SK-N-SH treated with all-trans-retinoic acid at 6 μM for 48 hours (cell line): ENCODE data around the gene ARRDC4.

Experiments
- ATAC-seq: fragments of 200-7000 bp; cut with Tn5 transposase; 3 replicates; pipeline ENCODE4 v1.9.1; 2020; ENCODE audit warnings: mild to moderate bottlenecking, moderate library complexity
- ARNTL ChIP-seq: fragments of 450-650 bp; formaldehyde crosslinking; IDR thresholded peaks from 2 replicates; pipeline ENCODE4 v1.5.0; 2020; ENCODE audit warnings: low read depth, mild to moderate bottlenecking, moderate library complexity, borderline replicate concordance
- BACH2 ChIP-seq: fragments of 250-450 bp; sonication (Bioruptor Pico); IDR thresholded peaks from 2 replicates; pipeline ENCODE4 v1.9.0; 2021; ENCODE audit warnings: mild to moderate bottlenecking, borderline replicate concordance
- CSDC2 ChIP-seq: fragments of 250-450 bp; sonication (Bioruptor Pico); IDR thresholded peaks from 2 replicates; pipeline ENCODE4 v1.5.0; 2020; ENCODE audit warnings: mild to moderate bottlenecking, moderate library complexity
- ESRRG ChIP-seq: fragments of 250-450 bp; sonication (Bioruptor Pico); IDR thresholded peaks from 2 replicates; pipeline ENCODE4 v1.6.1; 2021; ENCODE audit warnings: mild to moderate bottlenecking
- GLIS3 ChIP-seq: fragments of 250-450 bp; sonication (Bioruptor Pico); IDR thresholded peaks from 2 replicates; pipeline ENCODE4 v1.5.0; 2020; ENCODE audit warnings: mild to moderate bottlenecking, moderate library complexity
- ISL1 ChIP-seq: fragments of 250-450 bp; sonication (Bioruptor Pico); IDR thresholded peaks from 2 replicates; pipeline ENCODE4 v2.1.2; 2022; ENCODE audit warnings: mild to moderate bottlenecking, moderate library complexity
- OSR1 ChIP-seq: fragments of 250-450 bp; sonication (Bioruptor Pico); IDR thresholded peaks from 2 replicates; pipeline ENCODE4 v1.8.0; 2022; ENCODE audit warnings: moderate library complexity, mild to moderate bottlenecking, inconsistent platforms
- PPARA ChIP-seq: fragments of 250-450 bp; sonication (Bioruptor Pico); IDR thresholded peaks from 2 replicates; pipeline ENCODE4 v1.5.0; 2020; ENCODE audit warnings: mild to moderate bottlenecking, borderline replicate concordance
- RARB ChIP-seq: fragments of 250-450 bp; sonication (Bioruptor Pico); IDR thresholded peaks from 2 replicates; pipeline ENCODE4 v1.8.0; 2021; ENCODE audit warnings: mild to moderate bottlenecking, moderate library complexity
- SNAI2 ChIP-seq: fragments of 250-450 bp; sonication (Bioruptor Pico); IDR thresholded peaks from 2 replicates; pipeline ENCODE4 v1.5.0; 2020; ENCODE audit warnings: mild to moderate bottlenecking, moderate library complexity
- TCF4 ChIP-seq: fragments of 250-450 bp; sonication (Bioruptor Pico); IDR thresholded peaks from 2 replicates; pipeline ENCODE4 v1.8.0; 2021; ENCODE audit warnings: mild to moderate bottlenecking, moderate library complexity, borderline replicate concordance
- ZFP3 ChIP-seq: fragments of 250-450 bp; sonication (Bioruptor Pico); IDR thresholded peaks from 2 replicates; pipeline ENCODE4 v1.5.0; 2020; ENCODE audit warnings: mild to moderate bottlenecking, moderate library complexity
- ZFP30 ChIP-seq: fragments of 450-650 bp; formaldehyde crosslinking; IDR thresholded peaks from 2 replicates; pipeline ENCODE4 v1.5.0; 2022; ENCODE audit warnings: mild to moderate bottlenecking, moderate library complexity
- ZNF565 ChIP-seq: fragments of 450-650 bp; formaldehyde crosslinking; conservative IDR thresholded peaks from 2 replicates; pipeline ENCODE4 v1.5.0; 2020; ENCODE audit warnings: low read depth, mild to moderate bottlenecking, moderate library complexity
- ZNF70 ChIP-seq: fragments of 450-650 bp; formaldehyde crosslinking; IDR thresholded peaks from 2 replicates; pipeline ENCODE4 v1.5.0; 2020; ENCODE audit warnings: mild to moderate bottlenecking, moderate library complexity
- ZNF8 ChIP-seq: fragments of 450-650 bp; formaldehyde crosslinking; IDR thresholded peaks from 2 replicates; pipeline ENCODE4 v1.5.0; 2020; ENCODE audit warnings: mild to moderate bottlenecking, moderate library complexity
- TF ChIP-seq, protein P1 (sequence below): fragments of 250-450 bp; sonication (Bioruptor Pico); IDR thresholded peaks from 2 replicates; pipeline ENCODE4 v1.5.1; 2021; ENCODE audit warnings: mild to moderate bottlenecking, moderate library complexity
- TF ChIP-seq, protein P2 (sequence below): fragments of 250-450 bp; sonication (Bioruptor Pico); IDR thresholded peaks from 2 replicates; pipeline ENCODE4 v1.5.1; 2020; ENCODE audit warnings: low read depth, mild to moderate bottlenecking, moderate library complexity
- TF ChIP-seq, protein P3 (sequence below): fragments of 250-450 bp; sonication (Bioruptor Pico); IDR thresholded peaks from 2 replicates; pipeline ENCODE4 v1.5.0; 2020; ENCODE audit warnings: mild to moderate bottlenecking, moderate library complexity
- TF ChIP-seq, protein P4 (sequence below): fragments of 250-450 bp; sonication (Bioruptor Pico); IDR thresholded peaks from 2 replicates; pipeline ENCODE4 v1.8.0; 2021; ENCODE audit warnings: low read depth, mild to moderate bottlenecking, moderate library complexity, borderline replicate concordance

The ARRDC4 gene

DNA sequence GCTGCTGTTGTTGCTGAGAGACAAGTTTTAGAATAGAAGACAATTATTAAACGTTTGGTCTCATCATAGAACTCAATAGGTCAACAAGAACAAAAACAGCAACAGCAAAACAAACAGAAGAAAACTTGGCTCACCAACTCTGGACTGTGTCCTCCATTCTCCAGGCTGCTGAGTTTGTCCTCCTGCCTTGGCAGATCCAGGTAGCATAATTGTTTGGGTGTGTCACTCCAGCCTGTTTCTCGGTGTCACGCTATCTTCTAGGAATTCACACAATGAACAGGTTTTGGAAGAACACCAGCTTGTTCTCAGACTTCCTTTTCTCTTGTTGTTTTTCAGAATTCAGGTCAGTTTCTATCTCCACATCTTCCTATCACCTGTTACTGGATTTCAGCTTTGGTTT is 34.7 kb downstream of the ARRDC4 start:
- ATAC-seq: no peak
- TF ChIP-seq, protein P1, sequence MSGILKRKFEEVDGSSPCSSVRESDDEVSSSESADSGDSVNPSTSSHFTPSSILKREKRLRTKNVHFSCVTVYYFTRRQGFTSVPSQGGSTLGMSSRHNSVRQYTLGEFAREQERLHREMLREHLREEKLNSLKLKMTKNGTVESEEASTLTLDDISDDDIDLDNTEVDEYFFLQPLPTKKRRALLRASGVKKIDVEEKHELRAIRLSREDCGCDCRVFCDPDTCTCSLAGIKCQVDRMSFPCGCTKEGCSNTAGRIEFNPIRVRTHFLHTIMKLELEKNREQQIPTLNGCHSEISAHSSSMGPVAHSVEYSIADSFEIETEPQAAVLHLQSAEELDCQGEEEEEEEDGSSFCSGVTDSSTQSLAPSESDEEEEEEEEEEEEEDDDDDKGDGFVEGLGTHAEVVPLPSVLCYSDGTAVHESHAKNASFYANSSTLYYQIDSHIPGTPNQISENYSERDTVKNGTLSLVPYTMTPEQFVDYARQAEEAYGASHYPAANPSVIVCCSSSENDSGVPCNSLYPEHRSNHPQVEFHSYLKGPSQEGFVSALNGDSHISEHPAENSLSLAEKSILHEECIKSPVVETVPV (CRISPR knock-in tag): no peak
- no peak for TF ChIP-seq PPARA (CRISPR knock-in tag)
- no peak for TF ChIP-seq RARB (CRISPR knock-in tag)
- no peak for TF ChIP-seq CSDC2 (CRISPR knock-in tag)
- TF ChIP-seq, protein P2, sequence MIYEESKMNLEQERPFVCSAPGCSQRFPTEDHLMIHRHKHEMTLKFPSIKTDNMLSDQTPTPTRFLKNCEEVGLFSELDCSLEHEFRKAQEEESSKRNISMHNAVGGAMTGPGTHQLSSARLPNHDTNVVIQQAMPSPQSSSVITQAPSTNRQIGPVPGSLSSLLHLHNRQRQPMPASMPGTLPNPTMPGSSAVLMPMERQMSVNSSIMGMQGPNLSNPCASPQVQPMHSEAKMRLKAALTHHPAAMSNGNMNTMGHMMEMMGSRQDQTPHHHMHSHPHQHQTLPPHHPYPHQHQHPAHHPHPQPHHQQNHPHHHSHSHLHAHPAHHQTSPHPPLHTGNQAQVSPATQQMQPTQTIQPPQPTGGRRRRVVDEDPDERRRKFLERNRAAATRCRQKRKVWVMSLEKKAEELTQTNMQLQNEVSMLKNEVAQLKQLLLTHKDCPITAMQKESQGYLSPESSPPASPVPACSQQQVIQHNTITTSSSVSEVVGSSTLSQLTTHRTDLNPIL: no peak
- no peak for TF ChIP-seq SNAI2 (CRISPR knock-in tag)
- TF ChIP-seq, protein P3, sequence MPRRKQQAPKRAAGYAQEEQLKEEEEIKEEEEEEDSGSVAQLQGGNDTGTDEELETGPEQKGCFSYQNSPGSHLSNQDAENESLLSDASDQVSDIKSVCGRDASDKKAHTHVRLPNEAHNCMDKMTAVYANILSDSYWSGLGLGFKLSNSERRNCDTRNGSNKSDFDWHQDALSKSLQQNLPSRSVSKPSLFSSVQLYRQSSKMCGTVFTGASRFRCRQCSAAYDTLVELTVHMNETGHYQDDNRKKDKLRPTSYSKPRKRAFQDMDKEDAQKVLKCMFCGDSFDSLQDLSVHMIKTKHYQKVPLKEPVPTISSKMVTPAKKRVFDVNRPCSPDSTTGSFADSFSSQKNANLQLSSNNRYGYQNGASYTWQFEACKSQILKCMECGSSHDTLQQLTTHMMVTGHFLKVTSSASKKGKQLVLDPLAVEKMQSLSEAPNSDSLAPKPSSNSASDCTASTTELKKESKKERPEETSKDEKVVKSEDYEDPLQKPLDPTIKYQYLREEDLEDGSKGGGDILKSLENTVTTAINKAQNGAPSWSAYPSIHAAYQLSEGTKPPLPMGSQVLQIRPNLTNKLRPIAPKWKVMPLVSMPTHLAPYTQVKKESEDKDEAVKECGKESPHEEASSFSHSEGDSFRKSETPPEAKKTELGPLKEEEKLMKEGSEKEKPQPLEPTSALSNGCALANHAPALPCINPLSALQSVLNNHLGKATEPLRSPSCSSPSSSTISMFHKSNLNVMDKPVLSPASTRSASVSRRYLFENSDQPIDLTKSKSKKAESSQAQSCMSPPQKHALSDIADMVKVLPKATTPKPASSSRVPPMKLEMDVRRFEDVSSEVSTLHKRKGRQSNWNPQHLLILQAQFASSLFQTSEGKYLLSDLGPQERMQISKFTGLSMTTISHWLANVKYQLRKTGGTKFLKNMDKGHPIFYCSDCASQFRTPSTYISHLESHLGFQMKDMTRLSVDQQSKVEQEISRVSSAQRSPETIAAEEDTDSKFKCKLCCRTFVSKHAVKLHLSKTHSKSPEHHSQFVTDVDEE: no peak
- TF ChIP-seq OSR1 (CRISPR knock-in tag): no peak
- TF ChIP-seq ZNF565 (CRISPR knock-in tag): no peak
- no peak for TF ChIP-seq ZFP30 (CRISPR knock-in tag)
- no peak for TF ChIP-seq BACH2

DNA sequence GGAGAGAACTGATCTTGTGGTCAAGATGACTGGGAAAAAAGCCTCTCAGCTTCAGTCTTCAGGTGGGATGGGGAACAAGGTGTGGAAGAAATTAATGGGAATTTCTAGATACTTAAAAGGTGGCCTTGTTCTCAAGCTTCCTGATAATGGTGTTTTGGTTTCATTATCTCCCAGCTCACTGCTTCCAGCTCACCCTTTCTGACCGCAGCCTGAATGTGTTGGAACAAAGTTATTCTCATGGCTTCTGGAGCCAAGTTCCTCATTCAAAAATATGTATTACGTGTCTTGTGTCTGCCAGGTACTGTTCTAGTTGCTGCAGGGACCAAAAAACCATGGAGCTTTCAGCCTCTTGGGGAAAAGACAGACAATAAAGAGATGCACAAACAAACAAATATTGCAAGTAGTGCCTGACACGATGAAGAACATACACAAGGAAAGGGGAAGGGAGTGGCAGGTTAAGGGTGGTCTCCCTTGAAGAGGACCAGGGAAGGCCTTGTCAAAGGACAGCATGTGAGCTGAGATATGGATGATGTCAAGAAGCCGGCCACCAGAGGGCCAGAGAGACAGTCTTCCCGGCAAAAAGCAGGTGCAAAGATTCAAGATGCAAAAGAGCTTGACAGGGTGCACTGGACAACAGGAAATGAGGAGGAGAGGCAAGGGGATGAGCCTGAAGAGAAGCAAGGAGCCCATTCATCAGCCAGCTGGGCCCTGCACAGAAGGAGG is 35.5 kb downstream of the ARRDC4 start:
- TF ChIP-seq ESRRG (CRISPR knock-in tag): no peak
- TF ChIP-seq, protein P3: no peak
- no peak for TF ChIP-seq TCF4 (CRISPR knock-in tag)
- TF ChIP-seq ZNF70: no peak
- TF ChIP-seq, protein P4, sequence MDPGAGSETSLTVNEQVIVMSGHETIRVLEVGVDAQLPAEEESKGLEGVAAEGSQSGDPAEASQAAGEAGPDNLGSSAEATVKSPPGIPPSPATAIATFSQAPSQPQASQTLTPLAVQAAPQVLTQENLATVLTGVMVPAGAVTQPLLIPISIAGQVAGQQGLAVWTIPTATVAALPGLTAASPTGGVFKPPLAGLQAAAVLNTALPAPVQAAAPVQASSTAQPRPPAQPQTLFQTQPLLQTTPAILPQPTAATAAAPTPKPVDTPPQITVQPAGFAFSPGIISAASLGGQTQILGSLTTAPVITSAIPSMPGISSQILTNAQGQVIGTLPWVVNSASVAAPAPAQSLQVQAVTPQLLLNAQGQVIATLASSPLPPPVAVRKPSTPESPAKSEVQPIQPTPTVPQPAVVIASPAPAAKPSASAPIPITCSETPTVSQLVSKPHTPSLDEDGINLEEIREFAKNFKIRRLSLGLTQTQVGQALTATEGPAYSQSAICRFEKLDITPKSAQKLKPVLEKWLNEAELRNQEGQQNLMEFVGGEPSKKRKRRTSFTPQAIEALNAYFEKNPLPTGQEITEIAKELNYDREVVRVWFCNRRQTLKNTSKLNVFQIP: no peak
- no peak for TF ChIP-seq ZNF8 (CRISPR knock-in tag)
- TF ChIP-seq, protein P2: no peak
- no peak for TF ChIP-seq ARNTL (CRISPR knock-in tag)
- TF ChIP-seq GLIS3: no peak
- TF ChIP-seq OSR1 (CRISPR knock-in tag): no peak
- TF ChIP-seq BACH2: no peak
- TF ChIP-seq ISL1 (CRISPR knock-in tag): no peak
- no peak for TF ChIP-seq SNAI2 (CRISPR knock-in tag)
- no peak for TF ChIP-seq ZFP3 (CRISPR knock-in tag)
- no peak for TF ChIP-seq RARB (CRISPR knock-in tag)

More for the DNA sequence above, 35.5 kb downstream of the ARRDC4 start:
- peak; percentile 47 for ATAC-seq
